ENCODE results near the gene CREB1.

CREB1 gene

GRCh38 chr2:207619764-207620203 lies 90.0 kb downstream of the CREB1 start:
- H3K36me3 ChIP-seq (ENCODE audit: control insufficient read depth, insufficient read depth, low read length) = peaks cover 13% of the 10 kb centered on the region
- no peak for TF ChIP-seq CTCF (IDR thresholded peaks at IDR 0.05; ENCODE audit: insufficient read depth, low read length, poor library complexity, severe bottlenecking)
- peak; percentile 26 for DNase-seq (ENCODE audit: extremely low read depth, insufficient read length)
- H3K27me3 ChIP-seq (replicated peaks; ENCODE audit: control insufficient read depth, insufficient read depth, low read length) = no peaks in the 10 kb centered on the region
- H3K4me3 ChIP-seq (replicated peaks; ENCODE audit: low read depth, low read length) = no peak overlapping the region

GRCh38 chr2:207621501-207622039 lies 91.8 kb downstream of the CREB1 start:
- H3K4me3 ChIP-seq (replicated peaks; ENCODE audit: low read depth, low read length) = 0 out of 2 replicates have a peak overlapping the region, but pooled peaks have one; percentile 5
- H3K27me3 ChIP-seq (replicated peaks; ENCODE audit: control insufficient read depth, insufficient read depth, low read length) = no peaks in the 10 kb centered on the region
- peaks cover 9% of the 10 kb centered on the region for H3K36me3 ChIP-seq (ENCODE audit: control insufficient read depth, insufficient read depth, low read length)
- peak; percentile 30 for DNase-seq (ENCODE audit: extremely low read depth, insufficient read length)
- TF ChIP-seq CTCF (IDR thresholded peaks at IDR 0.05; ENCODE audit: insufficient read depth, low read length, poor library complexity, severe bottlenecking) = no peak

- no peak for TF ChIP-seq CTCF (IDR thresholded peaks at IDR 0.05; ENCODE audit: insufficient read depth, low read length, poor library complexity, severe bottlenecking)
- peak overlapping the region; percentile 82 for H3K4me3 ChIP-seq (replicated peaks; ENCODE audit: low read depth, low read length)
- H3K27me3 ChIP-seq (replicated peaks; ENCODE audit: control insufficient read depth, insufficient read depth, low read length) = no peaks in the 10 kb centered on the region
- H3K36me3 ChIP-seq (ENCODE audit: control insufficient read depth, insufficient read depth, low read length) = no peaks in the 10 kb centered on the region; the same call in none of the 2 replicates
- peak; percentile 84 for DNase-seq (ENCODE audit: extremely low read depth, insufficient read length)
These were observed 94.6 kb downstream of the CREB1 start for GRCh38 chr2:207624185-207625013.

GRCh38 chr2:207625014-207625907 lies 95.5 kb downstream of the CREB1 start, which contains the start of gene METTL21A:
METTL21A (minus strand) TSS chr2:207625394; CDS start chr2:207624375, 1,019 bp downstream.
- Histone ChIP-seq H3K4me3 (replicated peaks; ENCODE audit: low read depth, low read length) (peak within 1 kb of the TSS; percentile 82), H3K36me3 (ENCODE audit: control insufficient read depth, insufficient read depth, low read length) (no peaks in the 10 kb centered on the region; the same call in none of the 2 replicates), H3K27me3 (replicated peaks; ENCODE audit: control insufficient read depth, insufficient read depth, low read length) (no peaks in the 10 kb centered on the region)
- peak; percentile 99 for DNase-seq (ENCODE audit: extremely low read depth, insufficient read length)
- TF ChIP-seq CTCF (IDR thresholded peaks at IDR 0.05; ENCODE audit: insufficient read depth, low read length, poor library complexity, severe bottlenecking) = peak; percentile 55

- TF ChIP-seq CTCF (IDR thresholded peaks at IDR 0.05; ENCODE audit: insufficient read depth, low read length, poor library complexity, severe bottlenecking) = no peak
- no peak for DNase-seq (ENCODE audit: extremely low read depth, insufficient read length)
- no peak overlapping the region for H3K4me3 ChIP-seq (replicated peaks; ENCODE audit: low read depth, low read length)
- H3K36me3 ChIP-seq (ENCODE audit: control insufficient read depth, insufficient read depth, low read length) = no peaks in the 10 kb centered on the region
- H3K27me3 ChIP-seq (replicated peaks; ENCODE audit: control insufficient read depth, insufficient read depth, low read length) = no peaks in the 10 kb centered on the region
These were observed 99.8 kb downstream of the CREB1 start for GRCh38 chr2:207629553-207629952.
